Activated B cell treated with CpG ODN at 0.5 μM for 24 hours (primary cell): ENCODE data around the gene RIPOR3. TPM values are rescaled to one million over a fixed set of nuclear protein-coding genes. Genes with fewer than 3 reads are reported as not detected.
"Not testable (repeated sequence)": the region's sequence is repeated elsewhere in the genome, so short reads cannot be mapped to it uniquely, and the experiment has no call there.

Experiments
- ATAC-seq: fragments of 200-7000 bp; cut with Tn5 transposase; one replicate; pipeline ENCODE4 v1.10.0; 2021; ENCODE audit warnings: low read depth, mild to moderate bottlenecking, moderate library complexity
- CTCF ChIA-PET: fragments of 350-600 bp; sonication (Branson Sonifier 250); formaldehyde crosslinking; loops from one replicate; lab custom pipeline; 2021; ENCODE audit warnings: antibody characterized with exemption; lab: Charles Lee
- POLR2A ChIA-PET: fragments of 350-600 bp; sonication (Branson Sonifier 250); formaldehyde crosslinking; loops from one replicate; lab custom pipeline; 2021; ENCODE audit warnings: antibody characterized with exemption; lab: Charles Lee
- DNase-seq: peaks from one replicate; pipeline ENCODE4 v3.0.0; 2022
- H3K27ac Mint-ChIP-seq: one replicate; pipeline ENCODE4 v1.8.0; 2020; ENCODE audit warnings: mixed read lengths
- H3K27me3 Mint-ChIP-seq: one replicate; pipeline ENCODE4 v1.8.0; 2021; ENCODE audit warnings: mixed read lengths
- H3K36me3 Mint-ChIP-seq: one replicate; pipeline ENCODE4 v1.8.0; 2021; ENCODE audit warnings: low read depth, mixed read lengths
- H3K4me1 Mint-ChIP-seq: one replicate; pipeline ENCODE4 v1.8.0; 2021; ENCODE audit warnings: mixed read lengths
- H3K4me3 Mint-ChIP-seq: one replicate; pipeline ENCODE4 v1.8.0; 2020; ENCODE audit warnings: mild to moderate bottlenecking, mixed read lengths
- H3K9me3 Mint-ChIP-seq: one replicate; pipeline ENCODE4 v1.8.0; 2020; ENCODE audit warnings: mixed read lengths
- intact Hi-C: fragments of 100-400 bp; cut with micrococcal nuclease; formaldehyde crosslinking; loops from one replicate; pipeline ENCODE4 v1.15.1; 2024
- total RNA-seq: library from RNA; stranded (reverse); gene quantifications from 2 replicates; pipeline ENCODE4 v1.2.3, GENCODE V29; 2022
- TF ChIP-seq, protein P1 (sequence below): fragments of 200-600 bp; IDR thresholded peaks from one replicate; pipeline ENCODE4 v1.8.0; 2022; ENCODE audit warnings: antibody characterized with exemption, mild to moderate bottlenecking

RIPOR3 gene
- total RNA-seq, 1 donor from 2014 or later, result not detected

DNA sequence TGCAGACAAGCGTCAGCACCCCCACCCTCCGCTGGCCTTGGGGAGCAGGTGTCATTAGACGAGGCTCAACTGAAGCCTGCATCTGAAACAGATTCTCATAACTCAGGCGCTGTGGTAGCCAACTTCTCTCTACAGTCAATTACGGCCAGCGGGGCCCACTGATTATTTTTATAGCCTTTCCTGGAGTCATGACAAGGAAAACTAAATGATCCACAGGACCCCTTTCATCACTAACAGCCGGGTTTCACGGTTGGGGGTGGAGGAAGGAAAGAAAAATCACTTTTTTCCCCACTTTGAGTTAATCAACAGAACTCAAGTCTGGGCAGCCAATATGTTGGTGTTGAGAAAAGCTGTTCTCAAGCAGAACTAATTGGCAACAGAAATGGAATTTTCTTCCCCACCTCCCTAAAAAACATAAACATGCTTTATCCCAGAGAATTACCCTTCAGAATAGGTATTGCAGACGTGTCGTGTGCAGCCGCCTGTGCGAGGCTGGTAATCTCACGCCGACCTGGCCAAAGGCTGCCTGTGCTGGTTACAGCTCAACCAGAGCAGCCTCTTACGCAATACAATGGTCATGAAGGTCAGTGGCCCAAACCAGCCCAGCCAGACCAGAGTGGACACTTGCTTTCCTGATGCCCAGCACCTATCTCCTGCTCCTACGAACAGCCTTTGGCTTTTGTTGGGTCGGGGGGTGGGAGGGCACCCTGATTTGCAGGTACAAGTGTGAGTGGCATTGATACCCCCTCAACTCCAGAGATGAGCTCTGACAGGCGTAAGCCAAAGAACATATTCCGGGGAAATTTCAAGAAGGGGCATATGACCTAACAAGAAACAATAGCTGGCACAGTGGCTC is 11.0 kb downstream of the RIPOR3 start:
- Mint-ChIP-seq H3K4me3 (no peak overlapping the region), H3K27ac (no peak overlapping the region), H3K9me3 (no peaks in the 10 kb centered on the region), H3K4me1 (no peaks in the 10 kb centered on the region), H3K27me3 (peaks cover 10% of the 10 kb centered on the region), H3K36me3 (no peaks in the 10 kb centered on the region)
- ATAC-seq, result no peak
- TF ChIP-seq, protein P1, sequence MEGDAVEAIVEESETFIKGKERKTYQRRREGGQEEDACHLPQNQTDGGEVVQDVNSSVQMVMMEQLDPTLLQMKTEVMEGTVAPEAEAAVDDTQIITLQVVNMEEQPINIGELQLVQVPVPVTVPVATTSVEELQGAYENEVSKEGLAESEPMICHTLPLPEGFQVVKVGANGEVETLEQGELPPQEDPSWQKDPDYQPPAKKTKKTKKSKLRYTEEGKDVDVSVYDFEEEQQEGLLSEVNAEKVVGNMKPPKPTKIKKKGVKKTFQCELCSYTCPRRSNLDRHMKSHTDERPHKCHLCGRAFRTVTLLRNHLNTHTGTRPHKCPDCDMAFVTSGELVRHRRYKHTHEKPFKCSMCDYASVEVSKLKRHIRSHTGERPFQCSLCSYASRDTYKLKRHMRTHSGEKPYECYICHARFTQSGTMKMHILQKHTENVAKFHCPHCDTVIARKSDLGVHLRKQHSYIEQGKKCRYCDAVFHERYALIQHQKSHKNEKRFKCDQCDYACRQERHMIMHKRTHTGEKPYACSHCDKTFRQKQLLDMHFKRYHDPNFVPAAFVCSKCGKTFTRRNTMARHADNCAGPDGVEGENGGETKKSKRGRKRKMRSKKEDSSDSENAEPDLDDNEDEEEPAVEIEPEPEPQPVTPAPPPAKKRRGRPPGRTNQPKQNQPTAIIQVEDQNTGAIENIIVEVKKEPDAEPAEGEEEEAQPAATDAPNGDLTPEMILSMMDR, result no peak
- no peak for DNase-seq
- intact Hi-C loops, result no loop called here
- ChIA-PET CTCF (interaction anchor here (0.6 kb wide), 1 partner anchor 12 kb away, joined by 3 read pairs; no protein-coding TSS in a partner anchor), POLR2A (no interaction called here)

DNA sequence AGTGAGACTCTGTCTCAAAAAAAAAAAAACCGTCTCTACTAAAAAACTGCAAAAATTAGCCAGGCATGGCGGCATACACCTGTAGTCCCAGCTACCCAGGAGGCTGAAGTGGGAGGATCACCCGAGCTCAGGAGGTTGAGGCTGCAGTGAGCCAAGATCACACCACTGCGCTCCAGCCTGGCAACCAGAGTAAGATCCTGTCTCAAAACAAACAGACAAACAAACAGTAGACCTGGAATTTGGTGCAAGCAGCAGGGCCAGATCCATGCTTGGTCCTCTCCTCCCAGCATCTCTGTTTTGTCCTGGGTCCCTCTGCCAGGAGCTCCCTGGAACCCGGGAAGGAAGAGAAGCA is 11.6 kb downstream of the RIPOR3 start:
- TF ChIP-seq, protein P1, result no peak
- peaks cover 10% of the 10 kb centered on the region for H3K27me3 Mint-ChIP-seq
- intact Hi-C loops, result no loop called here
- CTCF ChIA-PET, result no interaction called here
- DNase-seq (no peak), ATAC-seq (no peak)
- no peaks in the 10 kb centered on the region for H3K9me3 Mint-ChIP-seq
- H3K4me1 Mint-ChIP-seq, result no peaks in the 10 kb centered on the region
- H3K36me3 Mint-ChIP-seq, result no peaks in the 10 kb centered on the region
- H3K4me3 Mint-ChIP-seq, result no peak overlapping the region
- POLR2A ChIA-PET, result no interaction called here
- no peak overlapping the region for H3K27ac Mint-ChIP-seq

DNA sequence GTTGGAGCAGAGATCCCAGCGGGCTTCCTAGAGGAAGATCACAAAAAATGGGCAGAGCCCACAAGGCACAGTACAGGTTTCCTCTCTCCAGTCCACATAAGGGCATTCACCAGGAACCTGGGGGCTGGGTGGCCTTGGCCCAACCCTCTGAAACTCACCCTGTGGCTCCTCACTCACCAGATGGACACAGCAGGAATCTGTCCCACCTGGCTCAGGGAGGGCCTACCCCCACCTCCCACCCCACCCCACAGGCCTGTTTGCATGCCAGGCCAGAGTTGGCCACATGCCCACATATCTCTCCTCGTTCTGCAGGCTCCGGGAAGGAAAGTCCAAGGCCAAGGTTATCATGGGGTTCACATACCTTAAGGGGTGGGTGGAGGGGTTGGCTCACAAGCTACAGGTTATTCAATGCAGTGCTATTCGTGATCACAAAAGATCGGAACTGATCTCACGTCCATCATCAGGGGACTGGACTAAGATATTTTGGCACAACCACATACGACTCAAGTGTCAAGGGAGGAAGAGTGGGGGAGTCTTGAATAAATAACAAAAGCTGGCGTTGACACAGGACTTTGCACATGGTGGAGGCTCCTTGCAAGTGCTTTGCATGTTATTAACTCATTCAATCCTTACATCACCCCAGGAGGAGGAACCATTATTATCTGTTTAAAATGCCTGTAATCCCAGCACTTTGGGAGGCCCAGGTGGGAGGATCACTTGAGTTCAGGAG is 13.0 kb downstream of the RIPOR3 start:
- H3K27ac Mint-ChIP-seq, result no peak overlapping the region
- no peak for ATAC-seq
- DNase-seq, result no peak
- H3K36me3 Mint-ChIP-seq, result no peaks in the 10 kb centered on the region
- TF ChIP-seq, protein P1, result no peak
- H3K9me3 Mint-ChIP-seq, result no peaks in the 10 kb centered on the region
- POLR2A ChIA-PET, result no interaction called here
- CTCF ChIA-PET, result no interaction called here
- intact Hi-C loops, result no loop called here
- no peak overlapping the region for H3K4me3 Mint-ChIP-seq
- no peaks in the 10 kb centered on the region for H3K4me1 Mint-ChIP-seq
- peaks cover 10% of the 10 kb centered on the region for H3K27me3 Mint-ChIP-seq

DNA sequence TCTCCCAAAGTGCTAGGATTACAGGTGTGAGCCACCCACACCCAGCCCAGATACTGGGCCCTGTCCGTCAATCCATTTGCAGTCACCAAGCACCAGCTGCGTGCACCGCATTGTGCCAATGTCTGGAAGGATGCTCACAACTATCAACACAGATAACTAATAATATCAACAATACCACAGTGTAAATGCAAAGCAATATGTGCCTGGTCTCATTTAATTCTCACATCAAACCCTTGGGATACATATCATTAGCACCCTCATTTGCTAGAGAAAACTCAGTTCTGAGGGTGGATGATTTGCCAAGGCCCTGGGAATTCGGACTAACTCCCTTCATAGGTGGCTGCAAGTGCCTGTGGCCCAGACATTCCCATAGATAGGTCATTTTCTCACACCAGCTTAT is 14.5 kb downstream of the RIPOR3 start:
- ATAC-seq (no peak), DNase-seq (no peak)
- Mint-ChIP-seq H3K4me1 (no peaks in the 10 kb centered on the region), H3K27ac (no peak overlapping the region), H3K36me3 (no peaks in the 10 kb centered on the region), H3K27me3 (peaks cover 11% of the 10 kb centered on the region), H3K4me3 (no peak overlapping the region), H3K9me3 (no peaks in the 10 kb centered on the region)
- TF ChIP-seq, protein P1, result no peak
- POLR2A ChIA-PET, result no interaction called here
- CTCF ChIA-PET, result no interaction called here
- intact Hi-C loops, result no loop called here

DNA sequence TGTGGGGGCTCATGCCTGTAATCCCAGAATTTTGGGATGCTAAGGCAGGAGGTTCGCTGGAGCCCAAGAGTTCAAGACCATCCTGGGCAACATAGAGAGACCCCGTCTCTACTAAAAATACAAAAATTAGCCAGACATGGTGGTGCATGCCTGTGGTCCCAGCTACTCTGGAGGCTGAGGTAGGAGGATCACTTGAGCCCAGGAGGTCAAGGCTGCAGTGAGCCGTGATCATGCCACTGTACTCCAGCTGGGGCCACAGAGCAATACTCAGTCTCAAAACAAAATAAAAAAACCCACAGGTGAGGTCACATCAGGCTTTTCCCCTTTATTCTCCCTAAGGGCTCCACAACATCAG is 15.0 kb downstream of the RIPOR3 start:
- POLR2A ChIA-PET, result not testable (repeated sequence)

More for the DNA sequence above, 15.0 kb downstream of the RIPOR3 start:
- DNase-seq, ATAC-seq, H3K9me3 Mint-ChIP-seq, H3K4me1 Mint-ChIP-seq, H3K4me3 Mint-ChIP-seq, H3K27ac Mint-ChIP-seq, CTCF ChIA-PET, H3K36me3 Mint-ChIP-seq, intact Hi-C loops: not testable (repeated sequence)
- peaks cover 11% of the 10 kb centered on the region for H3K27me3 Mint-ChIP-seq
